Measurements from ENCODE around the gene TCL1B. TPM values are rescaled to one million over a fixed set of nuclear protein-coding genes. Genes with fewer than 3 reads are reported as not detected.
A peak's percentile ranks its signal among the peaks of the same experiment; 100 is the strongest.
"Not testable (repeated sequence)": the region's sequence is repeated elsewhere in the genome, so short reads cannot be mapped to it uniquely, and the experiment has no call there.

The TCL1B gene
- total and polyA plus RNA-seq, 3 experiments from 2014 or later = not detected

- Mint-ChIP-seq H3K4me3 (no peak overlapping the region), H3K27ac (peak overlapping the region in 1 of 8 donors; percentile 63), H3K36me3 (no peaks in the 10 kb centered on the region), H3K4me1 (no peaks in the 10 kb centered on the region), H3K9me3 (no peaks in the 10 kb centered on the region), H3K27me3 (peaks cover 15 to 45% of the 10 kb centered on the region in 2 donors)
- H3K4me1 ChIP-seq (ENCODE audit: insufficient read depth, low read length) = no peaks in the 10 kb centered on the region
- no peak overlapping the region for H3K4me3 ChIP-seq (ENCODE audit: low read length)
- no peaks in the 10 kb centered on the region for H3K9me3 ChIP-seq (ENCODE audit: low read length)
- no peaks in the 10 kb centered on the region for H3K27me3 ChIP-seq (ENCODE audit: insufficient read depth, low read length, poor library complexity, severe bottlenecking)
- ChIA-PET POLR2A (no interaction called here), CTCF (no interaction called here)
- H3K27ac ChIP-seq (ENCODE audit: low read depth, low read length) = no peak overlapping the region
- H3K36me3 ChIP-seq (ENCODE audit: insufficient read depth, low read length) = no peaks in the 10 kb centered on the region
- no peak for DNase-seq
Measured at GRCh38 chr14:95711476-95712176, 25.4 kb downstream of the TCL1B start.

DNA sequence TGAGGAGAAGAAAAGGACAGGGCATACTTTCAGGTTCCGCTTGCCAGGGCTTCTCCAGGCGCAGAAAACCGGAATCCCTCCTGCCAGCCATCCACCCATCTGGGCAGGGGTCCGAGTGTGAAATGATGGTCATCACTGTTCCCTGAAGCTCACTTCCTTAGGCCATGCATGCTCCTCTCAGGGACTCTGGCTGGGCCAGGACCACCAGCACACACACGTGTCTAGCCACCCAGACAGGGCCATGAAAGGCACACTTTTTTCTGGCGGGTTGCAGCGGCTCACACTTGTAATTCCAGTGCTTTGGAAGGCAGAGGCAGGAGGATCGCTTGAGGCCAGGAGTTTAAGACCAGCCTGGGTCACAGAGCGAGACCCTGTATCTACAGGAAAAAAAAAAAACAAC is 26.2 kb downstream of the TCL1B start:
- no peak overlapping the region for H3K27ac ChIP-seq (ENCODE audit: low read depth, low read length)
- Mint-ChIP-seq H3K4me3 (no peak overlapping the region), H3K36me3 (no peaks in the 10 kb centered on the region), H3K27me3 (peaks cover 15 to 47% of the 10 kb centered on the region in 2 donors), H3K27ac (no peak overlapping the region), H3K4me1 (no peaks in the 10 kb centered on the region), H3K9me3 (no peaks in the 10 kb centered on the region)
- POLR2A ChIA-PET = no interaction called here
- H3K36me3 ChIP-seq (ENCODE audit: insufficient read depth, low read length) = no peaks in the 10 kb centered on the region
- H3K4me1 ChIP-seq (ENCODE audit: insufficient read depth, low read length) = no peaks in the 10 kb centered on the region
- H3K9me3 ChIP-seq (ENCODE audit: low read length) = no peaks in the 10 kb centered on the region
- H3K27me3 ChIP-seq (ENCODE audit: insufficient read depth, low read length, poor library complexity, severe bottlenecking) = no peaks in the 10 kb centered on the region
- no peak overlapping the region for H3K4me3 ChIP-seq (ENCODE audit: low read length)
- no peak for DNase-seq
- CTCF ChIA-PET = no interaction called here

- Mint-ChIP-seq H3K4me3 (no peak within 1 kb of the TSS), H3K27me3 (peaks cover 16 to 43% of the 10 kb centered on the region in 2 donors), H3K27ac (no peak within 1 kb of the TSS), H3K4me1 (no peaks in the 10 kb centered on the region), H3K36me3 (no peaks in the 10 kb centered on the region), H3K9me3 (no peaks in the 10 kb centered on the region)
- Histone ChIP-seq H3K4me3 (ENCODE audit: low read length) (no peak within 1 kb of the TSS), H3K27me3 (ENCODE audit: insufficient read depth, low read length, poor library complexity, severe bottlenecking) (no peaks in the 10 kb centered on the region), H3K9me3 (ENCODE audit: low read length) (no peaks in the 10 kb centered on the region), H3K27ac (ENCODE audit: low read depth, low read length) (no peak within 1 kb of the TSS), H3K36me3 (ENCODE audit: insufficient read depth, low read length) (no peaks in the 10 kb centered on the region), H3K4me1 (ENCODE audit: insufficient read depth, low read length) (no peaks in the 10 kb centered on the region)
- no peak for DNase-seq
- ChIA-PET CTCF (no interaction called here), POLR2A (no interaction called here)
Measured at GRCh38 chr14:95713596-95714371, 27.6 kb downstream of the TCL1B start, which contains the start of gene TCL1A. TCL1A (minus strand) TSS chr14:95714125; CDS start chr14:95714066, 59 bp downstream.

GRCh38 chr14:95722525-95723190 is 36.4 kb downstream of the TCL1B start:
- no peak overlapping the region for H3K27ac ChIP-seq (ENCODE audit: low read depth, low read length)
- DNase-seq = no peak
- Mint-ChIP-seq H3K27me3 (peaks cover 7 to 50% of the 10 kb centered on the region in 2 donors), H3K4me3 (no peak overlapping the region), H3K9me3 (peaks cover 0 to 13% (median 9%) of the 10 kb centered on the region in 5 donors), H3K36me3 (no peaks in the 10 kb centered on the region), H3K27ac (no peak overlapping the region), H3K4me1 (no peaks in the 10 kb centered on the region)
- H3K4me3 ChIP-seq (ENCODE audit: low read length) = no peak overlapping the region
- ChIA-PET POLR2A (no interaction called here), CTCF (no interaction called here)
- H3K27me3 ChIP-seq (ENCODE audit: insufficient read depth, low read length, poor library complexity, severe bottlenecking) = no peaks in the 10 kb centered on the region
- no peaks in the 10 kb centered on the region for H3K4me1 ChIP-seq (ENCODE audit: insufficient read depth, low read length)
- no peaks in the 10 kb centered on the region for H3K9me3 ChIP-seq (ENCODE audit: low read length)
- no peaks in the 10 kb centered on the region for H3K36me3 ChIP-seq (ENCODE audit: insufficient read depth, low read length)

DNA sequence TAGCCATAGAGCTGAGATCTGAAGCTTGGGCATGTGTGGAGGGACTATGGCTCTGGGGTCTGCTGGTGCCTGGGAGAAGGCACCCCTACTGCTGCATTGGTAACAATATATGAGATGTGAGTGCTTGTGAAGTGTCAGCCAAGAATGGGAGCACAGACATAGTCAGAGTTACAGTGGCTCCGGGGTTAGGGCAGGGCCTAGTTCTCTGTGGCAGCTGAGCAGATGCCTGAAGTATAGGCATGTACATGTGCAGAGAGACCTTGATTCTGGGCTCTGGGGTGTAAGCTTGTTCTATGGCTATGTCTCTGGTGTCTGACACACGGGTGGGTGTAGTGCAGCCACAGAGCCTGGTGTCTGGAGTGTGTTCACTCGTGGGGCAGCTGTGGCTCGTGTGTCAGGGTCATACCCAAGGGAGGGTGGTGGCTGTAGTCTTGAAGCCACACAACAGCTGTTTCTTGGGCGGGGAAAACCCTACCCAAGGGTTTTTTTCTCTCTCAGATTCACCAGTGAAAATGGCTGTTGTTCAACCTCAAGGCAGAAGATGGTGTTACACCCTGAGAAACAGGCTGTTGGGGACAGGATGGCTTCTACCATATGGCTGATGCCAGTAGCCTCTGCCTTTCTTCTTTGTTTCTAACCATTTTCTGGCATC is 39.6 kb downstream of the TCL1B start:
- H3K4me1 Mint-ChIP-seq = no peaks in the 10 kb centered on the region

DNA sequence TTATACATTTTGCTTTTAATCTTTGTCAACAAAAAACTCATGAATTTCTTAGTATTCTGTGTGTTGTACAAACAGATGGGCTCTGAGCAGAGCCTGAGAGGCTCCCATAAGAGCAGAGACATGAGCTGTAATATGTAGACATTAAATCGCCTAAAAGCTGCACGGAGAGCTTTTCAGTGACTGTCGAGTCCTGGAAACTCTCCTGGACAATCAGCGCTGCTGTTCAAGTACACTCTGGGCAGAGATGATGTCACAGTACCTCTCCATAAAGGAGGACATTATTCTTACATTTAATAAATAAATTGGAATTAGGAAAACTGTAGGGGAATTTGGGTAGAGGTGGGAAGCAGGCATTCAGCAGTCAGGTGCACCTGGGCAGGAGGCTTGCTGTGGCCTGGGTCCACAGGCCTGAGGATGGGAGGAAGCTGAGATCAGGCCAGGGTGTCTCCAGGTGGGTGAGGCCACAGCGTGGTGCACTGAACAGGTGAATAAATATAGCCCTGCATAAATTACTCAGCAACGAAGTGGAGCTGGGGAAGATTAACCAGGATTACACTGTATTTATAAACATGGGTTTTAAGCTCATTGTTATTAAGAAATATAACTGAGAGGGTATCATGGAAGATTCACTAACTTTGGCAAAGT is 41.0 kb downstream of the TCL1B start:
- Mint-ChIP-seq H3K4me3 (no peak overlapping the region), H3K4me1 (no peaks in the 10 kb centered on the region), H3K27ac (no peak overlapping the region), H3K36me3 (no peaks in the 10 kb centered on the region), H3K27me3 (peaks cover 20 to 80% of the 10 kb centered on the region in 2 donors), H3K9me3 (peaks cover 0 to 9% (median 5%) of the 10 kb centered on the region in 5 donors)
- Histone ChIP-seq H3K4me3 (ENCODE audit: low read length) (no peak overlapping the region), H3K27ac (ENCODE audit: low read depth, low read length) (no peak overlapping the region), H3K9me3 (ENCODE audit: low read length) (no peaks in the 10 kb centered on the region), H3K27me3 (ENCODE audit: insufficient read depth, low read length, poor library complexity, severe bottlenecking) (no peaks in the 10 kb centered on the region), H3K4me1 (ENCODE audit: insufficient read depth, low read length) (no peaks in the 10 kb centered on the region), H3K36me3 (ENCODE audit: insufficient read depth, low read length) (no peaks in the 10 kb centered on the region)
- DNase-seq = no peak
- CTCF ChIA-PET = no interaction called here
- POLR2A ChIA-PET = no interaction called here

More for the DNA sequence above, 39.6 kb downstream of the TCL1B start:
- Mint-ChIP-seq H3K27ac (no peak overlapping the region), H3K36me3 (no peaks in the 10 kb centered on the region), H3K27me3 (peaks cover 15 to 77% of the 10 kb centered on the region in 2 donors), H3K9me3 (peaks cover 0 to 13% (median 9%) of the 10 kb centered on the region in 5 donors), H3K4me3 (no peak overlapping the region)
- H3K27ac ChIP-seq (ENCODE audit: low read depth, low read length) = no peak overlapping the region
- ChIA-PET POLR2A (no interaction called here), CTCF (no interaction called here)
- H3K4me3 ChIP-seq (ENCODE audit: low read length) = no peak overlapping the region
- H3K27me3 ChIP-seq (ENCODE audit: insufficient read depth, low read length, poor library complexity, severe bottlenecking) = no peaks in the 10 kb centered on the region
- H3K4me1 ChIP-seq (ENCODE audit: insufficient read depth, low read length) = no peaks in the 10 kb centered on the region
- no peaks in the 10 kb centered on the region for H3K9me3 ChIP-seq (ENCODE audit: low read length)
- no peak for DNase-seq
- H3K36me3 ChIP-seq (ENCODE audit: insufficient read depth, low read length) = no peaks in the 10 kb centered on the region

DNA sequence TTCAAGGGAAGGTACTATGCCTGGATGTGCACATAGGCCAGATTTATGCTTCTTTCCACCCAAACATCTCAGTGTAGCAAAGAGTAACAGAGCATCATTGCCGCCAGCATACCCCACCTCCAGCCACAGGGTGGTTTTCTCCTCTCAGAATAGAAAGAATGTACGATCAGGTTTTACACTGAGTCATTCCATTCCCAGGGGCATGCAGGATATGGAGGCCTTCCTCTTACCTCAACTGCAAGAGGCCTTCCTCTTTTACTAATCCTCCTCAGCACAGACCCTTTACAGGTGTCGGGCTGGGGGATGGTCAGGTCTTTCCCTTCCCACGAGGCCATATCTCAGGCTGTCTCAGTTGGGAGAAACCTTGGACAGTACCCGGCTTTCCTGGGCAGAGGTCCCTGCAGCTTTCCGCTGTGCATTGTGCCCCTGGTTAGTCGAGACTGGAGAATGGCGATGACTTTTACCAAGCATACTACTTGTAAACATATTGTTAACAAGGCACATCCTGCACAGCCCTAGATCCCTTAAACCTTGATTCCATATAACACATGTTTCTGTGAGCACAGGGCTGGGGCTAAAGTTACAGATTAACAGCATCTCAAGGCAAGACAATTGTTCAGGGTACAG is 43.3 kb downstream of the TCL1B start:
- H3K4me1 ChIP-seq (ENCODE audit: insufficient read depth, low read length); CTCF ChIA-PET; H3K4me3 ChIP-seq (ENCODE audit: low read length); H3K4me3 Mint-ChIP-seq; H3K36me3 ChIP-seq (ENCODE audit: insufficient read depth, low read length); H3K9me3 Mint-ChIP-seq; H3K9me3 ChIP-seq (ENCODE audit: low read length); POLR2A ChIA-PET; H3K27me3 ChIP-seq (ENCODE audit: insufficient read depth, low read length, poor library complexity, severe bottlenecking); H3K27ac ChIP-seq (ENCODE audit: low read depth, low read length); H3K27ac Mint-ChIP-seq; H3K36me3 Mint-ChIP-seq; H3K4me1 Mint-ChIP-seq; DNase-seq: not testable (repeated sequence)
- peaks cover 27 to 79% of the 10 kb centered on the region in 2 donors for H3K27me3 Mint-ChIP-seq

Measured in CD8-positive, alpha-beta memory T cell (primary cell).